ENCODE measurements around the gene GNPTG. TPM values are rescaled to one million over a fixed set of nuclear protein-coding genes. Genes with fewer than 3 reads are reported as not detected.
A peak's percentile ranks its signal among the peaks of the same experiment; 100 is the strongest.

GNPTG gene
- total and polyA plus RNA-seq, 9 of the 15 experiments (the other 6 are each of a cell fraction or from before 2014, with no cell fraction given) = 0.69 to 33.3 (median 13.6) TPM

GRCh38 chr16:1351582-1352362, at the start of gene GNPTG, which contains the start of gene TSR3 (continued):
- TF ChIP-seq SPI1 (IDR thresholded peaks at IDR 0.05; ENCODE audit: borderline replicate concordance, low read depth, low read length) (0 out of 2 replicates have a peak, but pooled peaks have one; percentile 13), EGR1 (conservative IDR thresholded peaks at IDR 0.05) (peak; percentile 48), ARHGAP35 (IDR thresholded peaks at IDR 0.05; ENCODE audit: partially characterized antibody) (no peak), ZNF707 (CRISPR knock-in tag; conservative IDR thresholded peaks at IDR 0.05) (no peak), SOX6 (IDR thresholded peaks at IDR 0.05) (no peak; the same call in 1 of the 2 replicates), ZNF41 (CRISPR knock-in tag; conservative IDR thresholded peaks at IDR 0.05) (no peak), HINFP (tag; conservative IDR thresholded peaks at IDR 0.05; ENCODE audit: low read depth) (no peak), FOXP1 (CRISPR knock-in tag; IDR thresholded peaks at IDR 0.05) (no peak; the same call in 1 of the 2 replicates), NEUROD1 (IDR thresholded peaks at IDR 0.05; ENCODE audit: borderline replicate concordance, low read depth, low read length, partially characterized antibody) (peak; percentile 28), CTCF (IDR thresholded peaks at IDR 0.05 in 2 of 3, conservative IDR thresholded peaks at IDR 0.05 in 1 of 3; ENCODE audit: insufficient read depth in 2 of 3, low read depth in 1 of 3, low read length in 3 of 3) (no peak), ZNF778 (CRISPR knock-in tag; IDR thresholded peaks at IDR 0.05) (no peak), TAL1 (IDR thresholded peaks at IDR 0.05) (no peak), KHSRP (IDR thresholded peaks at IDR 0.05) (no peak), HMBOX1 (IDR thresholded peaks at IDR 0.05) (no peak), SRSF9 (IDR thresholded peaks at IDR 0.05; ENCODE audit: borderline replicate concordance, low read depth, low read length) (no peak), NFIX (CRISPR knock-in tag; IDR thresholded peaks at IDR 0.05; ENCODE audit: low read depth) (no peak), TCF7 (IDR thresholded peaks at IDR 0.05; ENCODE audit: borderline replicate concordance) (no peak), HLTF (IDR thresholded peaks at IDR 0.05) (no peak), ATF1 (CRISPR knock-in tag; IDR thresholded peaks at IDR 0.05) (no peak), ATF1 (tag; IDR thresholded peaks at IDR 0.05) (peak; percentile 62), ZNF395 (CRISPR knock-in tag; IDR thresholded peaks at IDR 0.05) (no peak), SREBF1 (IDR thresholded peaks at IDR 0.05; ENCODE audit: borderline replicate concordance, low read depth, low read length) (peak; percentile 54; the same call in 1 of the 2 replicates)
- TF ChIP-seq, protein P1, sequence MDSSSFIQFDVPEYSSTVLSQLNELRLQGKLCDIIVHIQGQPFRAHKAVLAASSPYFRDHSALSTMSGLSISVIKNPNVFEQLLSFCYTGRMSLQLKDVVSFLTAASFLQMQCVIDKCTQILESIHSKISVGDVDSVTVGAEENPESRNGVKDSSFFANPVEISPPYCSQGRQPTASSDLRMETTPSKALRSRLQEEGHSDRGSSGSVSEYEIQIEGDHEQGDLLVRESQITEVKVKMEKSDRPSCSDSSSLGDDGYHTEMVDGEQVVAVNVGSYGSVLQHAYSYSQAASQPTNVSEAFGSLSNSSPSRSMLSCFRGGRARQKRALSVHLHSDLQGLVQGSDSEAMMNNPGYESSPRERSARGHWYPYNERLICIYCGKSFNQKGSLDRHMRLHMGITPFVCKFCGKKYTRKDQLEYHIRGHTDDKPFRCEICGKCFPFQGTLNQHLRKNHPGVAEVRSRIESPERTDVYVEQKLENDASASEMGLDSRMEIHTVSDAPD (CRISPR knock-in tag; IDR thresholded peaks at IDR 0.05) = no peak
